Measurements from ENCODE around the gene ZNF674.

GRCh38 chrX:46500054-46500453 lies 45.2 kb downstream of the ZNF674 start:
- TF ChIP-seq CTCF (conservative IDR thresholded peaks at IDR 0.05; ENCODE audit: low read depth, low read length) (no peak), EZH2 (IDR thresholded peaks at IDR 0.05; ENCODE audit: borderline replicate concordance, low read depth, low read length, poor library complexity, severe bottlenecking) (no peak)
